HTR-8/SVneo (cell line): ENCODE data around the gene ZEB2.

Experiments
- DNase-seq: peaks from one replicate; pipeline ENCODE4 v3.0.0; 2011; ENCODE audit warnings: low spot score, mixed read lengths; ENCODE audit not compliant: insufficient read length
- FAIRE-seq: peaks from 2 replicates; lab custom pipeline; 2011; peaks lifted over from hg19 to GRCh38; lab: Jason Lieb, UNC

ZEB2 gene

GRCh38 chr2:144500563-144500962, 19.4 kb downstream of the ZEB2 start:
- FAIRE-seq (no peak), DNase-seq (no peak)

GRCh38 chr2:144498277-144498676, 21.6 kb downstream of the ZEB2 start:
- FAIRE-seq, result no peak
- DNase-seq, result no peak

DNA sequence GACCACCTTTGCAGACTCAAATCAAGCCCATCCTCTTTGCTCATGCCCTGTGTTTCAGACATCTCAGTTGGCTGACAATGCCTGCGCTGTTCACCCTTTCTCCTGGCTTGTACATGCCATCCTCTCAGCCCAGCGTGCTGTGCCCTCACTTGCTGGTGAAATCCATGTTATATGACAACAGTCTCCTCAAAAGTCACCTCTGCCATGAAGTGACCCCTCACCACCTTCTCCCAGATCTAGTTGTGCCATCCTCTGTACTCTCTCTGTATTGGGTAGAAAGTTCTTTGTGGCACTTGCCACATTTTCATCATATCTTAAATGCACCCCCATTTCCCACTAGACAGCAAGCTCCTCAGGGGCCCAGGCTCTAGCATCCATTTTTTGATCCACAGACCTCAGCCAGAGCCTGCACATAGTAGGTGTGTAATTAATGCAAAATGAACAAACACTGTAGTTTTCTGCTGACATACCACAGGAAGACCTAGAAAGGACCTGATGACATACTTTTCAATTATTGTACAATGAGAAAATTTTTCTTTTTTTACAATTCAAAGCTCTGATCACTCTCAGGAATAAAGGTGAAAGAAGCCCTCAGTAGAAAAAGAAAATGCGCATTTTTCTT, 22.8 kb downstream of the ZEB2 start:
- DNase-seq (no peak), FAIRE-seq (no peak)

DNA sequence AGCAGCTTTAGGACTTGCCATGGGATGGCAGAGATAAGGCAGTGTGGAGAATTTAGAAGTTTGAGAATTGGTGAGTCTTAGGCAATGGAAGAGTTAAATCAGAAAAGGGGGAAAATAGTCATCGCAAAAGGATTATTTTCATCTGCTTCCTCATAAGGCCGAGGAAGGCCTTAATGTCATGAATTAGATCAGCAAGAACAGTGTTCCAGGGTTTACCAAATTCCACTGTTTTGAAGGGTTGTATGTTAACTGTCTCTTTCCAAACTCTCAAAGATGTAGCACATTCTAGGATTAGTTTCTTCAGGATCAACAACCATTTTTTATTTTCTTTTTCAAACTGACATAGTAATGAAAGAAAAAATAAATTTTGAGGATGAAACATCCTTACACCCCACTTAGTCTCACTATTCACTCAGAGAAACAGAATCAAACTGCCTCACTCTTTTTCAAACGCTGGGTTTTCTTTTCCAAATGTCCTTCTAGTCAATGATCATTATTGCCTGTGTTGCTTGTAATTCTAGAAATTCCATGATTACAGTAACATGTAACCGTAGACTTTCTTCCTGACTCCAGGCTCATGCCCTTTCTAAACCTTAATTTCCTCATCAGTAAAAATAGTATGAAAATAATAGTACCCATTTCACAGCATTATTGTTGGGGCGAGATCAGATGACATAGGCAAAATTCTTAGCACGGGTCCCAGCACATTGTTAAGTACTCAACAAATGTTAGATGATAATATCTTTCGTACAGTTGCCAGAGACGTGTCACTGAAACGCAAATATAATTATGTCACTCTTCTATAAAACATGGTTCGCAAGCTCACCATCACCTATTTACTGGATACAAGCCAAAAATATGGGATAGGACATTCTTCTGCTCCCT, 23.6 kb downstream of the ZEB2 start:
- no peak for DNase-seq
- no peak for FAIRE-seq

DNA sequence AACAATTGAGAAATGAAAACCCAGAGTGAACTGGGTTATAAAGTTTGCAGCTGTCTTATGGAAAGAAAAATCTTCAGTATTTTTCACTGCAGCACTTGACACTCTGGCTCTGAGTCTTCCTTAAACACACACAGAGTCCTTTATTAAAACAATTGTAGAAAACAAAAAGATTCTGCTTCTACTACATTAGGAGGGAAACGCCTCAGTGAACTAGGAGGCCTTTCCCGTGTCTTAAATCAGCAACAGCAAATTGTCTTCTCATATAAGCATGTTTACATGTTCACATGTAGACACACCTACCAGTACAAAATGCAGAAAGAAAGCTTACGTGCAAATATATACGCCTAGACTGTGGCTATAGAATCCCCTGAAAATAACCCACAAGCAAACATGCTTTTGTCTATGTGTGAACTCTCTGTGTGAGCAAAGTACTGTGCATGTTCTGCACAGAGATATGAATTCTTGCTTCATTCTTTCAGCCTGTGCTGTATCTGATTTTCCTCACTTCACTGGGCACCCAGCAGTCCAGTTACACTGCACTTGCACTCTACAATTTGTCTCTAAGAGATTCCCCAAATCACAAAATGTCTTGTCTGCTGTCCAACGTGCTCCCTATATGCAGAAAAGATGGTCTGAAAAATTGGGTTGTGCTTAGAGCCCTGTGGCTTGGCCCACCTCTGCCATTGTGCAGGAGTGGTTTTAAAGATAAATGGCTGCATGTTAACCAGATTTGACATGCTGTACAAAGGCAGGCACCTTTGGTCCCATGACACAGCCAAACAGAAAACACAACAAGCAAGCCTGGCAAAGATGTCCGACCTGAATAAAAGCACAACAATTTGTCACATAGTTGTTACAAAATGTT, 24.5 kb downstream of the ZEB2 start:
- no peak for FAIRE-seq
- DNase-seq, result no peak

- FAIRE-seq, result no peak
- DNase-seq, result no peak
Measured at GRCh38 chr2:144493027-144493809, 26.7 kb downstream of the ZEB2 start.

- DNase-seq, result no peak
- no peak for FAIRE-seq
Measured at GRCh38 chr2:144490857-144491256, 29.1 kb downstream of the ZEB2 start.

DNA sequence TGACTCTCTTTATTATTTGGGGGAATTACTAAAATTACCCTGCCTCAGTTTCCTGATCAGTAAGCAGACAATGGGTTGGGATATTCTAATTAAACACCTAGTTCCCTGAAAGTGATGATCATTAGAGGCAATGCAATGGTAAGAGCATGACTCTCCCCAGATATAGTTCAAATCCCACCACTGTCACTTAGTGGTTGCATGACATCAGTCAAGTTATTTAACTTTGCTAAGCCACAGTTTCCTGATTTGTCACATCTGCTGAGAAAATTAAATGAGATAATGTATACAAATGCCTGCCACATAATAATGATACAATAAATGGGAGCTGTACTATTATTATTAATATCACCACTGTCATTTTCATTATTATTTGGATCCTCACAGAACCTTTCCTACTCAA, 29.9 kb downstream of the ZEB2 start:
- FAIRE-seq (no peak), DNase-seq (no peak)

GRCh38 chr2:144489315-144489916, 30.5 kb downstream of the ZEB2 start:
- DNase-seq (no peak), FAIRE-seq (no peak)

GRCh38 chr2:144484201-144484948, 35.5 kb downstream of the ZEB2 start:
- FAIRE-seq (no peak), DNase-seq (no peak)

DNA sequence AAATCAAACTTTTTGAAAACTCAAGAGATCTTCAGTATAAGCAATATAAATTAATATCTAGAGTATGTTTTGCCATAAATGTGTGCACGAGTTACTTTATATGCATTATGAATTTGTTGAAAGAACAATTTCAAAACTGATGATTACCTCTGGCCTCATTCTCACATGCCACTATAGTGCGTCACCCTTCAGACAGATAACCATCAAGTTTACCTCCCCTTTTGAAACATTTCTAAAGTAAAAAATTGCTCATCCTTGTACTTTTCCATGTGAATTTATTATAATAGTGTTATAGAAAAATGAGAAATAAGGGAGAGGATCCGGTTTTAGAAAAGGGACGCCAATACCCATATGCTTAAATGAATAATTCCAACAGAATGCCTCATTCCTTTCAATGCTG, 38.3 kb downstream of the ZEB2 start:
- DNase-seq, result no peak
- no peak for FAIRE-seq

DNA sequence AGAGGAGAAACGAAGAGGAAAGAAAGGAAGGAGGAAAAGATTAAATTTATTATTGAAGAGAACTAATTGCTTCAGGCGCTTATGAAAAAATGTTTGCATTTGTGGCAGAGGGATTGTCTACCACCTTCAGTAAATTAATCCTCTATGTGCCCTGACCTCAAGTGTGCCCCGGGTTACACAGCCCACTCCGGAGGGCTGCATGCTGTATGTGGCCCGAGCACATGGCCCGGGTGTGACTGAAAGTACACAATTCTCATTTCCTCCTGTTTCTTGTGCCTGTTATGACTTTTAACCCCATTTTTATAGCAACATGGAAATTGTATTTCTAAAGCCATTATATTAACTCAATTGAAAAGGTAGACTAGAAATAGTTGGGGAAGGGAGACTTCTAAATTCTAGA, 38.8 kb downstream of the ZEB2 start:
- no peak for FAIRE-seq

DNA sequence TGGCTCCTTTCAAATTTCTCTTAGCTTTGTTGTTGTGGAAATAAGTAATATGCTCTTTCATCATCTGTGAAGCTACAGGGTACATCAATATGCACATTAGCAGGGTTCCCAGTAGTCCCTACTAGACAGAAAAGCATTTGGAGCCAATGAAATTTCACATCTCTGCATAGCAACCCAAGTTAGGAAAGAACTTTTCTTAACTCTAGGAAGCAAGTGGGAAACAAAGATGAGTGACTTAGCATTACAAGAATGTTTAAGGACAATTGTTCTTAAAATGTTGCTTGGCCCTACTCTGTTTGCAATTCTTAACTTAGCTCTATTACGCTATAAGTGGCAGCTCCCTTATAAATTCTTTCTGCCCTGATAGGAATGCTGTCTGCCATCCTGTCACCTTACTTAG, 39.6 kb downstream of the ZEB2 start:
- FAIRE-seq, result no peak
- no peak for DNase-seq

More for the DNA sequence above, 38.8 kb downstream of the ZEB2 start:
- no peak for DNase-seq

DNA sequence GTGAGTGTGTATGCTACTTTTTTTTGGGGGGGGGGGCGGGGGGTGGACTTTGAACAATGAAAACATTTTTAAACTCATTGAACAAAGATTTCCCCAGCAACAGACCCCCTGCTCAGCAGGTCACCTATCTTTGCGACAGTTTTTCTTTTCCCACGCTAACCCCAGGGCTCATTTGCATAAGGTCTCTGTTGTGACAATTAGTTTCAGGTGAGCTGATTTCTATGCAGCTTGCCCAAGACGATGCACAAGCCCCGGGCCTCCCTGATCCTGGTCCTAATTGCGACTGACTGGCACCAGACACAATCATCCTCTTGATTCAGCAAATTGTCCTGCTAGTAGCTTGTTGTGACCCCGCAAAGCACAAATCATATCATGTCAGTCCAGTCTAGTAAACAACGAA, 40.3 kb downstream of the ZEB2 start:
- DNase-seq, result no peak
- no peak for FAIRE-seq

GRCh38 chr2:144479138-144479537, 40.8 kb downstream of the ZEB2 start:
- no peak for FAIRE-seq
- DNase-seq, result peak; percentile 3

GRCh38 chr2:144477957-144478311, 42.0 kb downstream of the ZEB2 start:
- FAIRE-seq (no peak), DNase-seq (no peak)

DNA sequence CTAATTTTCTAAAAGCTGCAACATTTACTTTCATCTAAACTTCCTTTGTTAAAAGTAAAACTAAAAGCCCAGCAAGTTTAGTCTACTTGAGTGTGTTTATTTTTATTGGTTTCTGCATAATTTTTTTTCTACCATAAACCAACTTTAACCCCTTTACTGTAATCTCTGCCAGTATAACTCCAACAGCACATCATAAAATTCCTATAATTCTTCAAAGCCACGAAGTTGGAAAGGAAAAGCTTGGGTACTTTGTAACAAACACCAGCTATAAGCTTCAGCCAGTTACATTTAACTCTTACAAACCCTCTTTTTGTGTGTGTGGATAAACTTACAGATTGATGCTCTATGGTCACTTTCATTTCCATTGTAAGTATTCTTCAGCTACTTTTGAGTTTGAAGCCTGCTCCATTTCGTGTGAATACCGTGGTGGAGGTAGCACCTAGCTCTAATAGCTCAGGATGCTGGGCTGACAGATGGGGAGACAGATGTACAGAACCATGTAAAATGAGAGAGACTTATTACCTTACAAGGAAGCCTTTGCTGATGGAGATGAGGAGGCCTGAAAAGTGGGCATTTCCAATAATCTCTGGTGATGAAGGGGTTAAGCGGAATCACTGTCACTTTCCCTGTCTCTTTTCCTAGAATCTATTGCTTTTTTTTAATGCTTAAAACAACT, 42.5 kb downstream of the ZEB2 start:
- FAIRE-seq (no peak), DNase-seq (no peak)

DNA sequence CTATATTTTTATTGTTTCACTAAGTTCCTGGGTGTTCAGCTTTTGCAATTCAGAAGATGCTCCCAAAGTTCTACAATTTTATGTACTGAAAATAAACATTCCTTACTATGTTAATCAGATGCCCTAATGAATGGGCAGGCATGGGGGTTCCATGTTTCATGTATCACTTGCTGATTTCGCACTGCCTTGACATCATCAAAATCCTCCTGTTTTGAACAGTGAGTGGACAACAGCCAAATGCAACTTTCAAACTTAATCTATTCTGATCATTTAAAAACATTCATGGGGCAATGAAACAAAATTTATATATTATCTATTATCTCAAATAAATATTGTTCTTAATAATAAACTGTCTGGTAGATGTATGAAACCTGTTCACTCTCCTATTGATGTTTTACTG, 43.2 kb downstream of the ZEB2 start:
- no peak for DNase-seq
- no peak for FAIRE-seq
